A549 (cell line): ENCODE measurements around the gene SETX. TPM values are rescaled to one million over a fixed set of nuclear protein-coding genes. Genes with fewer than 3 reads are reported as not detected.

Source experiments
- ATAC-seq, 2 experiments: fragments of 200-7000 bp in 1 of 2; fragments of >200 bp in 1 of 2; cut with Nextera tagmentation in 1 of 2; cut with Tn5 transposase in 1 of 2; 3 replicates each; pipeline versions ENCODE4 v1.8.0 to v1.9.1; 2018 to 2020; ENCODE audit warnings: mild to moderate bottlenecking in 1 of 2, moderate library complexity in 1 of 2
- CTCF ChIA-PET: fragments of 300-600 bp; sonication (Branson Sonifier 250); formaldehyde crosslinking; extraction: SDS; loops from one replicate; lab custom pipeline; 2021; ENCODE audit warnings: antibody characterized with exemption, inconsistent platforms; lab: Yijun Ruan, JAX
- POLR2A ChIA-PET: fragments of 350-600 bp; formaldehyde crosslinking; extraction: SDS; loops from one replicate; lab custom pipeline; 2021; ENCODE audit warnings: antibody characterized with exemption, inconsistent platforms; lab: Yijun Ruan, JAX
- DNase-seq, 2 experiments: peaks; one replicate each; pipeline versions ENCODE4 v3.0.0 to v3.0.0-alpha.2; 2011 to 2016; ENCODE audit warnings: low read depth in 1 of 2, low spot score in 1 of 2
- FAIRE-seq: peaks from 2 replicates; lab custom pipeline; 2011; peaks lifted over from hg19 to GRCh38; lab: Jason Lieb, UNC
- H3K27ac ChIP-seq, 2 experiments: fragments of >200 bp; sonication (Bioruptor Twin); formaldehyde crosslinking; 3 replicates each; pipeline ENCODE4 v1.5.1; 2016 to 2017
- H3K4me1 ChIP-seq: fragments of >200 bp; sonication (Bioruptor Twin); formaldehyde crosslinking; 3 replicates; pipeline ENCODE4 v1.6.1; 2016
- H3K4me2 ChIP-seq: fragments of >200 bp; sonication (Bioruptor Twin); formaldehyde crosslinking; 3 replicates; pipeline ENCODE4 v1.6.1; 2016
- H3K4me3 ChIP-seq: fragments of >200 bp; sonication (Bioruptor Twin); formaldehyde crosslinking; 3 replicates; pipeline ENCODE4 v1.5.1; 2016
- H3K9me3 ChIP-seq: fragments of >200 bp; sonication (Bioruptor Twin); formaldehyde crosslinking; 3 replicates; pipeline ENCODE4 v1.6.1; 2016
- BCL3 ChIP-seq: fragments of >200 bp; sonication (Bioruptor Twin); formaldehyde crosslinking; IDR thresholded peaks from 3 replicates; pipeline ENCODE4 v1.6.1; 2016
- CBX2 ChIP-seq: fragments of 200-600 bp; sonication (generic); IDR thresholded peaks from 2 replicates; pipeline ENCODE4 v1.6.1; 2016; ENCODE audit warnings: low read depth, mild to moderate bottlenecking, borderline replicate concordance
- CHD4 ChIP-seq: fragments of 200-600 bp; sonication (generic); IDR thresholded peaks from 2 replicates; pipeline ENCODE4 v1.6.1; 2016; ENCODE audit warnings: antibody characterized with exemption, mild to moderate bottlenecking, borderline replicate concordance
- CTCF ChIP-seq: fragments of >200 bp; sonication (Bioruptor Twin); formaldehyde crosslinking; IDR thresholded peaks from 3 replicates; pipeline ENCODE4 v1.5.1; 2016
- EP300 ChIP-seq, 2 experiments: fragments of >200 bp; sonication (Bioruptor Twin); formaldehyde crosslinking; IDR thresholded peaks; 2 replicates in 1 of 2; 3 replicates in 1 of 2; pipeline ENCODE4 v1.6.1; 2016 to 2017
- ESRRA ChIP-seq: fragments of 150-350 bp; IDR thresholded peaks from 2 replicates; pipeline ENCODE4 v1.6.1; 2014; ENCODE audit warnings: mild to moderate bottlenecking, low read length, borderline replicate concordance
- FOSL2 ChIP-seq, 2 experiments: fragments of 450-650 bp in 1 of 2; fragments of >200 bp in 1 of 2; sonication (Bioruptor Twin) in 1 of 2; formaldehyde crosslinking; IDR thresholded peaks; 2 replicates each; pipeline versions ENCODE4 v1.5.0 to v1.6.1; 2016 to 2020; ENCODE audit warnings: mild to moderate bottlenecking in 1 of 2, moderate library complexity in 1 of 2
- HDAC2 ChIP-seq: fragments of 200-600 bp; sonication (generic); IDR thresholded peaks from 2 replicates; pipeline ENCODE4 v1.6.1; 2016
- HEYL ChIP-seq: fragments of 250-450 bp; sonication (Bioruptor Pico); IDR thresholded peaks from 2 replicates; pipeline ENCODE4 v1.8.0; 2021; ENCODE audit warnings: mild to moderate bottlenecking, moderate library complexity
- HMGXB4 ChIP-seq: fragments of 250-450 bp; sonication (Bioruptor Pico); IDR thresholded peaks from 2 replicates; pipeline ENCODE4 v1.5.0; 2021; ENCODE audit warnings: mild to moderate bottlenecking, moderate library complexity, borderline replicate concordance
- HOXB13 ChIP-seq: fragments of 250-450 bp; sonication (Bioruptor Pico); IDR thresholded peaks from 2 replicates; pipeline ENCODE4 v1.5.0; 2020; ENCODE audit warnings: low read depth, mild to moderate bottlenecking, moderate library complexity
- JUN ChIP-seq, 2 experiments: fragments of >200 bp; sonication (Bioruptor Twin); formaldehyde crosslinking; IDR thresholded peaks; 2 replicates in 1 of 2; 3 replicates in 1 of 2; pipeline ENCODE4 v1.6.1; 2016 to 2017
- MAFK ChIP-seq: fragments of 450-650 bp; IDR thresholded peaks from 2 replicates; pipeline ENCODE4 v1.6.1; 2014; ENCODE audit not compliant: partially characterized antibody
- MAX ChIP-seq: IDR thresholded peaks from 2 replicates; pipeline ENCODE4 v1.6.1; 2012
- MAZ ChIP-seq: fragments of 150-350 bp; IDR thresholded peaks from 2 replicates; pipeline ENCODE4 v1.6.1; 2014; ENCODE audit warnings: antibody characterized with exemption, low read depth, low read length, borderline replicate concordance
- MYC ChIP-seq: IDR thresholded peaks from 2 replicates; pipeline ENCODE4 v1.6.1; 2012; ENCODE audit warnings: mild to moderate bottlenecking, inconsistent platforms, low read length, improper control_type of control experiment, borderline replicate concordance
- PHF8 ChIP-seq: fragments of 200-600 bp; sonication (generic); IDR thresholded peaks from 2 replicates; pipeline ENCODE4 v1.6.1; 2016; ENCODE audit warnings: low read depth, mild to moderate bottlenecking, antibody characterized with exemption, moderate library complexity, borderline replicate concordance
- POLR2A ChIP-seq: IDR thresholded peaks from 2 replicates; pipeline ENCODE4 v1.6.1; 2012; ENCODE audit warnings: mild to moderate bottlenecking, low read length
- POLR2AphosphoS2 ChIP-seq: conservative IDR thresholded peaks from 2 replicates; pipeline ENCODE4 v1.6.1; 2012; ENCODE audit warnings: low read length, improper control_type of control experiment, inconsistent platforms
- RFX5 ChIP-seq: fragments of 450-650 bp; IDR thresholded peaks from 2 replicates; pipeline ENCODE4 v1.7.1; 2014; ENCODE audit warnings: antibody characterized with exemption, mild to moderate bottlenecking, moderate library complexity
- TFCP2L1 ChIP-seq: fragments of 250-450 bp; sonication (Bioruptor Pico); IDR thresholded peaks from 2 replicates; pipeline ENCODE4 v1.5.0; 2021; ENCODE audit warnings: mild to moderate bottlenecking
- TP53 ChIP-seq: fragments of 250-450 bp; sonication (Bioruptor Pico); IDR thresholded peaks from 2 replicates; pipeline ENCODE4 v1.5.0; 2021; ENCODE audit warnings: mild to moderate bottlenecking, moderate library complexity
- ZC3H11A ChIP-seq: fragments of 450-650 bp; IDR thresholded peaks from 2 replicates; pipeline ENCODE4 v1.6.1; 2014; ENCODE audit warnings: antibody characterized with exemption, mild to moderate bottlenecking
- ZFP36 ChIP-seq: fragments of 450-650 bp; IDR thresholded peaks from 2 replicates; pipeline ENCODE4 v1.6.1; 2014; ENCODE audit warnings: borderline replicate concordance; ENCODE audit not compliant: partially characterized antibody
- ZNF302 ChIP-seq: fragments of 250-450 bp; sonication (Bioruptor Pico); IDR thresholded peaks from 2 replicates; pipeline ENCODE4 v1.9.0; 2021; ENCODE audit warnings: inconsistent platforms, mild to moderate bottlenecking, moderate library complexity
- WGBS: methylation state at CpG from one replicate; pipeline ENCODE4 v1.1.6; 2017; ENCODE audit errors: missing lambda C conversion rate; 5-methylcytosine and 5-hydroxymethylcytosine counted together
- polyA plus RNA-seq, 4 experiments: library from polyadenylated mRNA; depleted of rRNA in 3 of 4; stranded (reverse); fragments of >200 nt; fragmentation: RNase III in 1 of 4; extraction: RNeasy Plus Mini Kit Qiagen cat#74134 plus additional on column Dnase treatment in 1 of 4; gene quantifications; 2 replicates in 3 of 4; 3 replicates in 1 of 4; pipeline ENCODE4 v1.2.3, GENCODE V29; 2011 to 2017

Gene SETX
- polyA plus RNA-seq, 2 of the 4 experiments (the other 2 are of a cell fraction), result 14.7 to 34.3 TPM

GRCh38 chr9:132404228-132404881, 49.6 kb upstream of the SETX start:
- ChIA-PET POLR2A (no interaction called here), CTCF (interaction anchor here (0.6 to 0.8 kb wide), 2 partner anchors 167 to 567 kb away, joined by 3 to 4 read pairs; no protein-coding TSS in a partner anchor)
- TF ChIP-seq PHF8 (no peak), FOSL2 (IDR thresholded peaks at IDR 0.05) (no peak), FOSL2 (CRISPR knock-in tag; IDR thresholded peaks at IDR 0.05) (no peak), HOXB13 (CRISPR knock-in tag) (no peak), HEYL (CRISPR knock-in tag) (no peak), ZFP36 (no peak), MYC (no peak), MAX (no peak), TP53 (CRISPR knock-in tag) (no peak), CTCF (no peak), RFX5 (no peak), ZNF302 (CRISPR knock-in tag) (no peak), HDAC2 (no peak), POLR2AphosphoS2 (no peak), MAFK (no peak), POLR2A (no peak), HMGXB4 (CRISPR knock-in tag) (no peak), CBX2 (no peak), CHD4 (no peak), EP300 (IDR thresholded peaks at IDR 0.05) (no peak), BCL3 (no peak)
- H3K27ac ChIP-seq, result no peak overlapping the region
- peaks cover 9% of the 10 kb centered on the region for H3K4me1 ChIP-seq
- FAIRE-seq (no peak), ATAC-seq (no peak), DNase-seq (no peak)
- H3K4me2 ChIP-seq, result no peak overlapping the region
- H3K9me3 ChIP-seq, result no peaks in the 10 kb centered on the region
- H3K4me3 ChIP-seq, result no peak overlapping the region
- 84% methylated on average over 9 of the region's 9 CpGs for WGBS

- 90% methylated on average over 4 of the region's 4 CpGs for WGBS
- no peak for ATAC-seq
- DNase-seq, result no peak
- Histone ChIP-seq H3K9me3 (no peaks in the 10 kb centered on the region), H3K4me1 (peaks cover 7% of the 10 kb centered on the region), H3K27ac (no peak overlapping the region), H3K4me2 (no peak overlapping the region), H3K4me3 (no peak overlapping the region)
- CTCF ChIA-PET, result interaction anchor here (1.9 kb wide), 1 partner anchor 47 kb away, joined by 4 read pairs; the partner anchor contains the start of gene SETX
- no peak for FAIRE-seq
- TF ChIP-seq MAZ, result no peak
- no peak for TF ChIP-seq ESRRA
- TF ChIP-seq BCL3, result no peak
- TF ChIP-seq JUN (IDR thresholded peaks at IDR 0.05), result no peak
- no peak for TF ChIP-seq ZC3H11A
- TF ChIP-seq TFCP2L1 (CRISPR knock-in tag), result no peak
- TF ChIP-seq FOSL2 (IDR thresholded peaks at IDR 0.05), result no peak
- TF ChIP-seq FOSL2 (CRISPR knock-in tag; IDR thresholded peaks at IDR 0.05), result no peak
- POLR2A ChIA-PET, result no interaction called here
Measured at GRCh38 chr9:132401824-132402223, 47.0 kb upstream of the SETX start.
